GM23338 (cell line): ENCODE results near the gene TNIP1. TPM values are rescaled to one million over a fixed set of nuclear protein-coding genes. Genes with fewer than 3 reads are reported as not detected.

Source experiments
- CTCF ChIP-seq, 2 experiments: fragments of 200-600 bp in 1 of 2; sonication (generic) in 1 of 2; conservative IDR thresholded peaks; 2 replicates each; pipeline versions ENCODE4 v1.5.1 to v1.6.1; 2016 to 2017; ENCODE audit warnings: antibody characterized with exemption in 2 of 2, low read depth in 2 of 2, mild to moderate bottlenecking in 2 of 2, moderate library complexity in 1 of 2
- EZH2 ChIP-seq: fragments of 200-600 bp; sonication (generic); IDR thresholded peaks from one replicate; pipeline ENCODE4 v1.8.0; 2017; ENCODE audit warnings: antibody characterized with exemption, mild to moderate bottlenecking, low read depth; ENCODE audit not compliant: unreplicated experiment
- EZH2phosphoT487 ChIP-seq: fragments of 200-600 bp; sonication (generic); IDR thresholded peaks from one replicate; pipeline ENCODE4 v1.8.1; 2018; ENCODE audit warnings: antibody characterized with exemption; ENCODE audit not compliant: unreplicated experiment
- JUNB ChIP-seq: IDR thresholded peaks from one replicate; pipeline ENCODE4 v1.6.1; 2016; ENCODE audit warnings: antibody characterized with exemption; ENCODE audit not compliant: unreplicated experiment
- POLR2AphosphoS5 ChIP-seq: IDR thresholded peaks from 2 replicates; pipeline ENCODE4 v1.6.1; 2016; ENCODE audit warnings: antibody characterized with exemption, low read depth
- REST ChIP-seq: IDR thresholded peaks from one replicate; pipeline ENCODE4 v1.6.1; 2018; ENCODE audit warnings: antibody characterized with exemption; ENCODE audit not compliant: unreplicated experiment
- ZNF331 ChIP-seq: fragments of 250-450 bp; sonication (Bioruptor Pico); IDR thresholded peaks from 2 replicates; pipeline ENCODE4 v1.5.0; 2020; ENCODE audit warnings: low read depth, mild to moderate bottlenecking, moderate library complexity
- ZNF462 ChIP-seq: fragments of 250-450 bp; sonication (Bioruptor Pico); IDR thresholded peaks from 2 replicates; pipeline ENCODE4 v1.5.0; 2020; ENCODE audit warnings: mild to moderate bottlenecking, moderate library complexity
- polyA plus RNA-seq: library from polyadenylated mRNA; unstranded; fragments of >200 nt; fragmentation: Nextera tagmentation; extraction: Ambion mirVana; gene quantifications from 2 replicates; pipeline ENCODE4 v1.2.1, GENCODE V29; 2016
- total RNA-seq: library from RNA; depleted of rRNA; stranded (reverse); fragments of >200 nt; shearing (Covaris generic); gene quantifications from 2 replicates; pipeline ENCODE4 v1.2.3, GENCODE V29; 2014

The TNIP1 gene
- total and polyA plus RNA-seq, 2 experiments from 2014 or later: 10.3 to 29.6 TPM

GRCh38 chr5:151063142-151063989 lies 17.5 kb downstream of the TNIP1 start (continued):
- TF ChIP-seq ZNF462 (CRISPR knock-in tag): no peak
- TF ChIP-seq REST: no peak
- no peak for TF ChIP-seq EZH2phosphoT487
- TF ChIP-seq CTCF (conservative IDR thresholded peaks at IDR 0.05; ENCODE audit: low read depth in 2 of 2): no peak
- no peak for TF ChIP-seq EZH2
- TF ChIP-seq POLR2AphosphoS5: no peak
- no peak for TF ChIP-seq ZNF331 (CRISPR knock-in tag)
- no peak for TF ChIP-seq JUNB
